CD4-positive, alpha-beta memory T cell (primary cell): Measurements from ENCODE around the gene DIPK1B. TPM values are rescaled to one million over a fixed set of nuclear protein-coding genes. Genes with fewer than 3 reads are reported as not detected.
A peak's percentile ranks its signal among the peaks of the same experiment; 100 is the strongest.

Experiments used
- CTCF ChIA-PET: fragments of 350-600 bp; sonication (Branson Sonifier 250); formaldehyde crosslinking; loops from one replicate; lab custom pipeline; 2021; ENCODE audit warnings: inconsistent platforms; ENCODE audit not compliant: partially characterized antibody; lab: Charles Lee
- POLR2A ChIA-PET: fragments of 350-600 bp; sonication (Branson Sonifier 250); formaldehyde crosslinking; loops from one replicate; lab custom pipeline; 2021; ENCODE audit not compliant: partially characterized antibody; lab: Charles Lee
- DNase-seq, 5 donors: peaks; one replicate each; pipeline versions ENCODE4 v3.0.0 to v3.0.0-alpha.2; 2020 to 2022; ENCODE audit warnings: mixed read lengths in 1 of 5
- H3K27ac ChIP-seq: one replicate; pipeline ENCODE4 v1.7.0; 2013; ENCODE audit warnings: low read depth, low read length
- H3K27me3 ChIP-seq: 2 replicates; pipeline ENCODE4 v1.7.0; 2013; ENCODE audit warnings: mild to moderate bottlenecking, low read length, moderate library complexity; ENCODE audit not compliant: insufficient read depth
- H3K36me3 ChIP-seq: 2 replicates; pipeline ENCODE4 v1.7.0; 2013; ENCODE audit warnings: mild to moderate bottlenecking, low read length, moderate library complexity; ENCODE audit not compliant: insufficient read depth
- H3K4me1 ChIP-seq: 2 replicates; pipeline ENCODE4 v1.7.0; 2013; ENCODE audit warnings: mild to moderate bottlenecking, low read length, moderate library complexity; ENCODE audit not compliant: insufficient read depth
- H3K4me3 ChIP-seq, 2 donors: one replicate each; pipeline ENCODE4 v1.7.0; 2013; ENCODE audit warnings: low read length in 2 of 2, mild to moderate bottlenecking in 1 of 2
- H3K9me3 ChIP-seq, 2 donors: one replicate each; pipeline ENCODE4 v1.7.0; 2013; ENCODE audit warnings: low read length in 2 of 2, control low read depth in 1 of 2; ENCODE audit not compliant: control insufficient read depth in 1 of 2
- H3K27ac Mint-ChIP-seq, 7 donors: one replicate each; pipeline ENCODE4 v1.8.0; 2020 to 2021; ENCODE audit warnings: mixed read lengths in 7 of 7, mild to moderate bottlenecking in 6 of 7, inconsistent platforms in 3 of 7, moderate library complexity in 3 of 7
- H3K27me3 Mint-ChIP-seq, 2 donors: one replicate each; pipeline ENCODE4 v1.8.0; 2020 to 2021; ENCODE audit warnings: mixed read lengths in 2 of 2
- H3K36me3 Mint-ChIP-seq, 2 donors: one replicate each; pipeline ENCODE4 v1.8.0; 2020 to 2021; ENCODE audit warnings: mixed read lengths in 2 of 2, inconsistent platforms in 1 of 2, mild to moderate bottlenecking in 1 of 2
- H3K4me1 Mint-ChIP-seq, 4 donors: one replicate each; pipeline ENCODE4 v1.8.0; 2020 to 2021; ENCODE audit warnings: mixed read lengths in 4 of 4, mild to moderate bottlenecking in 1 of 4
- H3K4me3 Mint-ChIP-seq, 8 donors: one replicate each; pipeline ENCODE4 v1.8.0; 2020 to 2021; ENCODE audit warnings: mixed read lengths in 8 of 8, mild to moderate bottlenecking in 7 of 8, moderate library complexity in 6 of 8, inconsistent platforms in 3 of 8
- H3K9me3 Mint-ChIP-seq, 8 donors: one replicate each; pipeline ENCODE4 v1.8.0; 2020 to 2021; ENCODE audit warnings: mixed read lengths in 8 of 8, mild to moderate bottlenecking in 5 of 8, inconsistent platforms in 3 of 8, moderate library complexity in 1 of 8
- intact Hi-C: fragments of 100-400 bp; cut with micrococcal nuclease; formaldehyde crosslinking; loops from one replicate; pipeline ENCODE4 v1.15.1; 2023
- polyA plus RNA-seq, 2 donors: library from polyadenylated mRNA; unstranded; fragments of 300-500 nt; fragmentation: Illumina TruSeq; gene quantifications; one replicate each; pipeline ENCODE4 v1.2.3, GENCODE V29; 2021
- total RNA-seq, 2 experiments: library from RNA; stranded (reverse); gene quantifications; one replicate each; pipeline ENCODE4 v1.2.3, GENCODE V29; 2021

The DIPK1B gene
- total and polyA plus RNA-seq, 4 experiments from 2014 or later: not detected

DNA sequence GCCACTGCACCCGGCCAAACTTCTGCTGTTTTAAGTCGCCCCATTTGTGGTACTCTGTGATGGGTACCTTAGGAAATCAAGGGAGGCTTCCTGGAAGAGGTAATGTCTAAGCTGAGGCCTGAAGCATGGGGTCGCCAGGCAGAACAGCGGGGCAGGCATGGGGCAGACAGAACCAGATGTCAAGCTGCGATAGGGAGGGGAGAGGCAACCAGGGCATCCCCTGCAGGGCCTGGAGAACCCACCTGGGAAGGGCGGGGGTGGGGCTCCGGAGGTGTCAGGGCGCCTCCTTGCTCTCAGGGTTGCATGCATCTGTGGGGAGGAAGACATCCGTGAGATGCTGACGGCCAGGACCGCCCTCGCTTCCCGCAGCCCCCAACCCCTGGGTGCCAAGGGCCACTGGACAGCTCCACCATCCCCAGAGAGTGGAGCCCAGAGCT is 49.2 kb downstream of the DIPK1B start:
- no peaks in the 10 kb centered on the region for H3K36me3 Mint-ChIP-seq
- H3K9me3 Mint-ChIP-seq: no peaks in the 10 kb centered on the region
- H3K4me1 ChIP-seq: peaks cover 5% of the 10 kb centered on the region
- peaks cover 4% of the 10 kb centered on the region in 2 donors for H3K27me3 Mint-ChIP-seq
- H3K9me3 ChIP-seq: no peaks in the 10 kb centered on the region
- no peaks in the 10 kb centered on the region for H3K36me3 ChIP-seq
- H3K27ac Mint-ChIP-seq: no peak overlapping the region
- DNase-seq: no peak
- H3K4me3 Mint-ChIP-seq: no peak overlapping the region
- intact Hi-C loops: no loop called here
- no peak overlapping the region for H3K27ac ChIP-seq
- peaks cover 2 to 8% (median 5%) of the 10 kb centered on the region in 4 donors for H3K4me1 Mint-ChIP-seq
- H3K27me3 ChIP-seq: no peaks in the 10 kb centered on the region
- ChIA-PET CTCF (no interaction called here), POLR2A (interaction anchor here (0.6 to 1.2 kb wide), 2 partner anchors 33 to 300 kb away, joined by 3 read pairs; no protein-coding TSS in a partner anchor)
- H3K4me3 ChIP-seq: no peak overlapping the region

DNA sequence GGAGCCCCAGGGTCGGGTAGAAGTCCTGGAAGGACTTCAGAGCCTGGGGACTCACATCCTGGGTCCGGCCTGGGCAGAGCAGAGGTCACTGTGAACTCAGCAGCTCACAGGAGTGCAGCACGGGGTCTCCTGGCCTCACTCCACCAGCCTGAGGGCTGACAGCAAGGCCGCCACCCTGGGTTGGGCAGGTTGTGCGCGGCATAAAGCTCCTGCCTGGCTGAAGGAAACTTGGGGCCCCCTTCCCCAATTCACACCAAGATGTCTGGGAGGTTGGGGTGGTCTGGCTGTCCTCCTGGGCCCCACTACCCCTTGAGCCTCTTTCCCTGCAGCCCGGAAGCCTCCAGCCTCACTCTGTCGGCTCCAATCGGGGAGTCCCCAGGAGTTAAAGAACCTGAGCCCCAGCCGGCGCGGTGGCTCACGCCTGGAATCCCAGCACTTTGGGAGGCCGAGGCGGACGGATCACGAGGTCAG is 49.9 kb downstream of the DIPK1B start:
- peaks cover 5% of the 10 kb centered on the region for H3K4me1 ChIP-seq
- no peak overlapping the region for H3K27ac ChIP-seq
- Mint-ChIP-seq H3K9me3 (no peaks in the 10 kb centered on the region), H3K27me3 (peaks cover 4 to 10% of the 10 kb centered on the region in 2 donors), H3K4me3 (no peak overlapping the region), H3K27ac (no peak overlapping the region), H3K36me3 (peaks cover 0 to 1% of the 10 kb centered on the region in 2 donors), H3K4me1 (peaks cover 7 to 14% (median 11%) of the 10 kb centered on the region in 4 donors)
- intact Hi-C loops: no loop called here
- H3K9me3 ChIP-seq: no peaks in the 10 kb centered on the region
- ChIA-PET CTCF (interaction anchor here (0.6 kb wide), 1 partner anchor 9 kb away, joined by 3 read pairs; no protein-coding TSS in a partner anchor), POLR2A (interaction anchor here (0.6 to 1.2 kb wide), 3 partner anchors 34 to 639 kb away, joined by 3 read pairs; no protein-coding TSS in a partner anchor)
- H3K4me3 ChIP-seq: no peak overlapping the region
- no peaks in the 10 kb centered on the region for H3K27me3 ChIP-seq
- no peaks in the 10 kb centered on the region for H3K36me3 ChIP-seq
- DNase-seq: no peak

DNA sequence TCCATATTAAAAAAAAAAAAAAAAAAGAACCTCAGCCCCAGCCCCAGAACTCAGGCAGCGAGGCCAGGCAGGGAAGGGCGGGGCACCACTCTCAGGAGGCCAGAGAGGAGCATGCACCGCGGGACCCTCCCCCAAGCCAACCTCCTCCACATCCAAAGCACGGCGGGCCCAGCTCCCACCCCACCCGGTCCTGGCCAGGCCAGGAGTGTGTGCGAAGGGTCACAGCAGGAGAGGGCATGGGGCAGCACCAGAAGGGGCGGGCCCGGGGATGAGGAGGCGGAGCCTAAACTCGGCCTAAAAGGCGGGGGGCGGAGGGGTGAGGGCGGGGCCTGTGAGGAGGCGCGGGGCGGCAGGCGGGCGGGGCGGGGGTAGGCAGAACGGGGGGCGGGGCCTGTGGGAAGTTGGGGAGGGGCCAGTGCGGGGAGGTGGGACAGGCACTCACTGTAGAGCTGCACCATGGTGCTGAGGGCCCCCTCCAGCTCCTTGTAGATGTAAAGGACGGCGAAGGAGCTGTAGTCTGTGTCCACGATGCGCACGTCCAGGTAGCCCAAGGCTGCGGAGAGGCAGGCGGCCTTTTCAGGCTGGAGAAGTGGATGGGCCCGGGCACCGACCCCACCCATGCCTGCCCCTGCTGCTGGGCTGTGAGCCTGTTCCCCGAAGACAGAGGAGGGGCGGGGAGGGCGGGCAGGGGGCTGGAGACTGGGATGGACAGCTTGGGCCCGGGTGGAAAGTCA is 50.7 kb downstream of the DIPK1B start:
- H3K9me3 Mint-ChIP-seq: no peaks in the 10 kb centered on the region
- Histone ChIP-seq H3K27me3 (no peaks in the 10 kb centered on the region), H3K4me3 (no peak overlapping the region), H3K27ac (no peak overlapping the region), H3K36me3 (no peaks in the 10 kb centered on the region), H3K9me3 (no peaks in the 10 kb centered on the region), H3K4me1 (peaks cover 5% of the 10 kb centered on the region)
- H3K27me3 Mint-ChIP-seq: peaks cover 9 to 15% of the 10 kb centered on the region in 2 donors
- H3K4me3 Mint-ChIP-seq: no peak overlapping the region
- peaks cover 7 to 18% (median 12%) of the 10 kb centered on the region in 4 donors for H3K4me1 Mint-ChIP-seq
- intact Hi-C loops: no loop called here
- CTCF ChIA-PET: interaction anchor here (0.5 to 1.1 kb wide), 3 partner anchors 8 to 355 kb away, joined by 3 read pairs; no protein-coding TSS in a partner anchor
- no peak overlapping the region for H3K27ac Mint-ChIP-seq
- H3K36me3 Mint-ChIP-seq: peaks cover 0 to 1% of the 10 kb centered on the region in 2 donors
- DNase-seq: peak in 1 of 5 donors; percentile 23
- POLR2A ChIA-PET: interaction anchor here (0.6 kb wide), 1 partner anchor 638 kb away, joined by 3 read pairs; no protein-coding TSS in a partner anchor

DNA sequence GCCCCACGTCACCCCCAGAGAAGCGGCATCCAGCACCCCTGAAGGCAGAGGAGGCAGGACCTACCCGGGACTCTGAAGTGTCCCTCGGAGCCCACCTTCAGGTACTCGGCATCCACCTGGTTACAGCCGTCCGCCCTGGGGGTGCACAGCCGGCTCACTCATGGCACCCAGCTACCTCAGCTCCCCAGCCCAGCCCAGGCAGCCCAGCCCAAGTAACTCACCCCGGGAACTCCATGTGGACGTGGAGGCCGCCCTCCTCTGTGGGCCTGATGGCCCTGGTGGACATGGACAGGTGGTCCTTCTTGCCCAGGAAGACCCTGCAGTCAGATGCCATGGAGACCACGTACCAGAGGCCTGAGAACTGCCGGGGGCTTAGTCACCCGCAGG is 51.3 kb downstream of the DIPK1B start:
- H3K4me1 Mint-ChIP-seq: peaks cover 7 to 18% (median 12%) of the 10 kb centered on the region in 4 donors
- H3K9me3 ChIP-seq: no peaks in the 10 kb centered on the region
- peaks cover 5% of the 10 kb centered on the region for H3K4me1 ChIP-seq
- H3K4me3 ChIP-seq: no peak overlapping the region
- no peak overlapping the region for H3K4me3 Mint-ChIP-seq
- no peak overlapping the region for H3K27ac ChIP-seq
- no peak for DNase-seq
- ChIA-PET CTCF (interaction anchor here (0.5 to 1.1 kb wide), 2 partner anchors 14 to 354 kb away, joined by 3 read pairs; no protein-coding TSS in a partner anchor), POLR2A (no interaction called here)
- H3K27ac Mint-ChIP-seq: no peak overlapping the region
- H3K27me3 Mint-ChIP-seq: peaks cover 10 to 16% of the 10 kb centered on the region in 2 donors
- H3K36me3 Mint-ChIP-seq: peaks cover 0 to 1% of the 10 kb centered on the region in 2 donors
- intact Hi-C loops: no loop called here
- no peaks in the 10 kb centered on the region for H3K9me3 Mint-ChIP-seq
- H3K27me3 ChIP-seq: no peaks in the 10 kb centered on the region
- H3K36me3 ChIP-seq: no peaks in the 10 kb centered on the region

DNA sequence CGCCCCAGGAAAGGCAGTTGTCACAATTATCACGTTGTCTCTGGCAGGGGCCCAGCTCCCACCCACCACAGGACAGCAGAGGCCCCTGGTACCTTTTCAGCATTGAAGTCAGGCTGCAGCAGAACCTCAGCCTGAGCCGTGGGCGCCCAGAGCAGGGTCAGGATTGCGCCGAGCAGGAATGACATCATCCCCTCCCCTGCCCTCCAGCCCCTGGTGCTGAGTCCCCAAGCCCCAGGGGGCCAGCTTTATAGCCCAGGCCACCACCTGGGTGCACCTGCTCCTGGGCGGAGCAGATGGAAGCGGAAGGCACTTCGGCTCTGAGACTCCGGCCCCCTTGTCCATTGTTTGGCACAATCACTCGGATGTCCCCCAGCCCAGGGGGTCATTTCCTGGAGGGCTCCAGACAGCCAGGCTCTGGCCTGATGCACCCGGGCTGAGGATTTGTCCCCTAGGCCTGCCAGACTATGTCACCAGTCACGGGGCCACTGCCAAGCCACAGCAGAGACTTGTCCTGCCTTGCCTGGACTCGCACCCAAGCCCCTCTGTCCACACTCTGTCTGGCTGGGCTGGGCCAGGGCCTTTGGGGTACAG is 52.0 kb downstream of the DIPK1B start, which contains the start of gene LCN15:
LCN15 (minus strand) TSS at position 218 of the 591 bp plus-strand sequence; CDS start at position 188, 30 bp downstream.
- H3K4me1 Mint-ChIP-seq: peaks cover 7 to 18% (median 12%) of the 10 kb centered on the region in 4 donors
- no peak within 1 kb of the TSS for H3K4me3 ChIP-seq
- ChIA-PET CTCF (interaction anchor here (1.1 kb wide), 1 partner anchor 14 kb away, joined by 3 read pairs; no protein-coding TSS in a partner anchor), POLR2A (no interaction called here)
- H3K27ac Mint-ChIP-seq: no peak within 1 kb of the TSS
- H3K27me3 Mint-ChIP-seq: peaks cover 10 to 16% of the 10 kb centered on the region in 2 donors
- no peaks in the 10 kb centered on the region for H3K27me3 ChIP-seq
- intact Hi-C loops: no loop called here
- H3K36me3 ChIP-seq: no peaks in the 10 kb centered on the region
- peaks cover 0 to 1% of the 10 kb centered on the region in 2 donors for H3K36me3 Mint-ChIP-seq
- H3K9me3 Mint-ChIP-seq: no peaks in the 10 kb centered on the region
- DNase-seq: peak in 1 of 5 donors; percentile 30
- no peak within 1 kb of the TSS for H3K4me3 Mint-ChIP-seq
- H3K27ac ChIP-seq: no peak within 1 kb of the TSS
- H3K4me1 ChIP-seq: peaks cover 5% of the 10 kb centered on the region
- H3K9me3 ChIP-seq: no peaks in the 10 kb centered on the region

DNA sequence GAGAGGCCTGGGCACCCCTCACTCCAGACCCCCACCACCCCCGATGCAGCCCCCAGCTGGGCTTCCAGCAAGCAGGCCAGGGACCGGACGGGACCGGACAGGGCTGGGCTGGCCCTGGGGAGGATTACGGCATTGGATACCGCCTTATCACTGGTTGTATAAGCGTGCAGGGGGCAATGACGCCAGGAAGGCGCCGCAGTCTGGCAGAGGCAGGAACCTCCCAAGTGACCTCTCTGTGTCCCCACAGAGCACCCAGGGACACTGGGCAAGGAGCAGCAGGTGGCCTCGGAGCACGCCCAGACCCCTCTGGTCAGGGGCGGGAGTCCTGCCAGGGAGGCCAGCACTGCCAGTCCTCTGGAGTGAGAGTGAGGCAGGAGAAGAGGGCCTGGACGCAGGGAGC is 52.7 kb downstream of the DIPK1B start:
- H3K4me1 ChIP-seq: peaks cover 5% of the 10 kb centered on the region
- H3K4me3 ChIP-seq: no peak overlapping the region
- no peak overlapping the region for H3K4me3 Mint-ChIP-seq
- POLR2A ChIA-PET: no interaction called here
- H3K9me3 Mint-ChIP-seq: no peaks in the 10 kb centered on the region
- peaks cover 8 to 18% of the 10 kb centered on the region in 2 donors for H3K27me3 Mint-ChIP-seq
- peaks cover 0 to 1% of the 10 kb centered on the region in 2 donors for H3K36me3 Mint-ChIP-seq
- CTCF ChIA-PET: no interaction called here
- no peak overlapping the region for H3K27ac ChIP-seq
- DNase-seq: peak in 1 of 5 donors; percentile 32
- no peaks in the 10 kb centered on the region for H3K9me3 ChIP-seq
- no peak overlapping the region for H3K27ac Mint-ChIP-seq
- H3K36me3 ChIP-seq: no peaks in the 10 kb centered on the region
- intact Hi-C loops: no loop called here
- H3K27me3 ChIP-seq: no peaks in the 10 kb centered on the region
- peaks cover 7 to 18% (median 12%) of the 10 kb centered on the region in 4 donors for H3K4me1 Mint-ChIP-seq
